GM13977 (cell line): ENCODE measurements around the gene MYO7B.

Source experiments
- DNase-seq: peaks from one replicate; pipeline ENCODE4 v3.0.0; 2012; ENCODE audit warnings: low spot score
- in situ Hi-C: fragments of 300-500 bp; cut with MboI; formaldehyde crosslinking; loops from one replicate; pipeline ENCODE4 v1.12.0; 2022; ENCODE audit warnings: low sequenced_read_pairs, low pct_unique_long_range_greater_than_20kb, mixed read lengths, inconsistent platforms; ENCODE audit not compliant: unreplicated experiment
- TF ChIP-seq, protein P1 (sequence below): IDR thresholded peaks from 2 replicates; pipeline ENCODE4 v1.5.1; 2012; ENCODE audit warnings: mild to moderate bottlenecking, control low read depth; ENCODE audit not compliant: insufficient read depth; ENCODE audit errors: extremely low read depth, missing control alignments

Gene MYO7B

DNA sequence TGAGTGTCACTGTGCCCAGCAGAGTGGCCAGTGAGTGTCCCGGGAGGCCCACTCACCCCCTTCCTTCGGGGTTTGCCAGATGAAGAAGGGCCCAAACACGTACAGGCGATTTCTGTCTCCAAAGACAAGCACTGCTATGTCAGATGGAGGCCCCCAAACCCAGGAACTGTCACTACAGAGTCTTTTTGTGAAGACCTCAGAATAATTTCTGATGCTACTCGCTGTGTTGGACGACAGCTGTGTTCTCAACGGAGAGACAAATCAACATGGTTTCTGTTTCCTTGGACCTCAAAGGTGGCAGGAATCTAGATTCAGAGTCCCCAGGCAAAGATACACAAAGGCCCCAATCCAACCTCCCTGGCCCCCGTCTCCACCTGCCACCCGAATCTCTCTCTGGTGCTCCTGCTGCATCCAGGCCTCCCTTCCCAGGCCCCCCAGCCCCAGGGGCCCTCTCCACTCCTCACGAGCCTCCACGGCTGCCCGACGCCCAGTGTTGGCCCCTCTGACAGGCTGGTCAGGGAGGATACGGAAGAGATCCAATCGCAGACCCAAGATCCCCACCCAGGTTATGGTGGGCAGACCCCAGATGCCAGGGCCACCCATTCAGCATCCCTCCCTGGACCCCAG is 108.1 kb downstream of the MYO7B start:
- TF ChIP-seq, protein P1, sequence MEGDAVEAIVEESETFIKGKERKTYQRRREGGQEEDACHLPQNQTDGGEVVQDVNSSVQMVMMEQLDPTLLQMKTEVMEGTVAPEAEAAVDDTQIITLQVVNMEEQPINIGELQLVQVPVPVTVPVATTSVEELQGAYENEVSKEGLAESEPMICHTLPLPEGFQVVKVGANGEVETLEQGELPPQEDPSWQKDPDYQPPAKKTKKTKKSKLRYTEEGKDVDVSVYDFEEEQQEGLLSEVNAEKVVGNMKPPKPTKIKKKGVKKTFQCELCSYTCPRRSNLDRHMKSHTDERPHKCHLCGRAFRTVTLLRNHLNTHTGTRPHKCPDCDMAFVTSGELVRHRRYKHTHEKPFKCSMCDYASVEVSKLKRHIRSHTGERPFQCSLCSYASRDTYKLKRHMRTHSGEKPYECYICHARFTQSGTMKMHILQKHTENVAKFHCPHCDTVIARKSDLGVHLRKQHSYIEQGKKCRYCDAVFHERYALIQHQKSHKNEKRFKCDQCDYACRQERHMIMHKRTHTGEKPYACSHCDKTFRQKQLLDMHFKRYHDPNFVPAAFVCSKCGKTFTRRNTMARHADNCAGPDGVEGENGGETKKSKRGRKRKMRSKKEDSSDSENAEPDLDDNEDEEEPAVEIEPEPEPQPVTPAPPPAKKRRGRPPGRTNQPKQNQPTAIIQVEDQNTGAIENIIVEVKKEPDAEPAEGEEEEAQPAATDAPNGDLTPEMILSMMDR = no peak
- in situ Hi-C loops = no loop called here
- DNase-seq = no peak

DNA sequence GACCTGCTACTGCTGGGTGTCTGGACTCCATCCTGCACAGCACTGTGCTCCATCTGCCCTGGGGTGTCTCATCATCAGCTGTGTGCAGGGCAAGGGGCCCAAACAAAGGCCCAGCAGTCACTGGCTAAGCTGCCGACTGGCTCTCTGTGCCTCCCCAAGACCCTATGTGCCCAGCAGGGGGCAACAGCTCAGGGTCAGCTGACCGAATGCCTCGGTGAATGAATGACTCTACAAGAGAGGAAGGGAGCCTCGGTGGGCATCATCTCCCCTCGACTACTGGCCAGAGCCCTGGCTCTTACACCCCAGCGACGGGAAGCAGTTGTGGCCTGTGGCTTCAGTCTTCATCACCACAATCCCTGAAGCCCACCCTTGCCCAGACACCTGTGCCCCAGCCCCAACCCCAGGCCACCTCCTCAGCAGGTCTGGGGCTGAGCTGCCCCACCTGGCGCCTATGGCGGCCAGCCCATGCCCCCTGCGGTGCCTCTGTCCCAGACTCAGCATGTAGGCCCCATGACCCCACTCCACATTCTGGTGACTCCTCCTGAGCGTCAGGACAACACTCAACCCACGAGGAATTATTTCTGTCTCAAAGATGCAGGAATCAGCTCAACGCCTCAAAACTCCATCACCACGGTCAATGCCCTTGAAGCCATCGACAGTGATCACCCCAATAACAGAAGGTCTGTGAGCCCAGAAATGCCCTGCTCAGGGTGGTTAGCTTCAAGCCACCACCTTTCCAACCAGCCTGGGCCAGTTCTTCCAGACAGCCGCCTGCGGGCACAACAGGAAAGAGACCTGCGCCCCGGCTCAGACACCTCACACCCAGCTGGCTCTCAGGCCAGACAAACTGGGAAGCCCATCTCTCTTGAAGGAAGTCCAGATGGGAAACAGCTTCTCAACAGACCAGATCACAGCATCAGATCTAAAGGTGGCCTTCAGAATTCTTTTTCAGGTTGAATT is 108.9 kb downstream of the MYO7B start:
- no peak for DNase-seq
- TF ChIP-seq, protein P1 = no peak
- in situ Hi-C loops = no loop called here

DNA sequence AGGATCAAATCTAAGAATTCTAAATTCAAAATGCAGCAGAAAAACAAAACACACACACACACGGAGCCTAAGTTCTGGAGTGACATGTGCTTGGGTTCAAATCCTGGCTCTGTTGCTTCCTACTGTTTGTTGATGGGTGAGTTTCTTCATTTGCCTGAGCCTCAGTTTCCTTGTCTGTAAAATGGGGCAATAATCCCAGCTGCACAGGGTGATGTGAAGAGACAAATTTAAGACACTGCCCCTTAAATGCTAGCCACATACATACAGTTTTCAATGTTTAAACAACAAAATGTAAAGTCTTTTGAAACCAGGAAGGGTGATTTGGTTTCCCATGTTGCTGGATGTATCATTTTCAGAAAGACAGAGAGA is 109.5 kb downstream of the MYO7B start:
- no peak for DNase-seq
- in situ Hi-C loops = no loop called here
- TF ChIP-seq, protein P1 = no peak

DNA sequence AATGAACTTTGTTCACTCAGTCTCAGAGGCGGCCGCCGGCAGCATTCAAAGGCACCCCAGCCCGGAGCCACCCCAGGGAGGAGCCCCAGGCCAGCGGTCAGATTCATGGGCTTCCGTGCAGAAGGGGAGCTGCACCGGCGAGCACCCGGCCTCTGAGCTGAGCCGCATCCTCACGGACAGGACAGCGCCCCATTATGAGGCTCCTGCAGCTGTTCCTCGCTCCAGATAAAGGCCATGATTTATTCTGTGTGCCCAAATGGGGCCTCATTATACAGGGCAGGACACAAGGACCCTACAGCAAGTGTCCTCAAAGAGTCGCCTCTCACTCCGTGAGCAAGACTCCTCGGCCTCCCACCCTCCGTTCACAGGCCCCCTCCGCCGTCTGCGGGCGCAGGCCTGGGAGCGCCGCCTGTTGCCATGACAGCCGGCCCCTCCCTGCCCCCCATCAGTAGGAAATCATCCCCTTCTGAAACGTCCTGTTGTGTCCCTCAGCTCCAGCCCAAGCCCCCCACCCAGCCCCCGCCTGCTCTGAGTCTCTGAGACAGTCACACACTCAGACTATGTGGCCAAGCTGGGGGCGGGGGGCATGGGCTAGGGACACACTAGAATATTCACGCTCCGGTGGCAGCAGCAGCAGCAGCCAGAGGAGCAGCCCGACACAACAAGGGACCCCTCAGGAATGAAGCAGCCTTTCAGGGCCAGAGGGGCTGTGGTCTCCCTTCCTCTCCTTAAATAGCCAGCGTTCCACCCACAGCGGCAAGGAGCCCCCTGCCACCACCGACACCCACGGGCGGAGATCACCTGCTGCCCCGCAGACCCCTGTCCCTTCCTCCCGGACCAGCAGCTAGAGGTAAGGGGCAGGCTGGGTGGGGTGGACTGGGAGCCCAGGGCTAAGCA is 110.2 kb downstream of the MYO7B start, which contains the start of gene GPR17:
Gene GPR17 (plus strand): TSS at position 759 of the 897 bp plus-strand sequence. CDS start 4,583 bp downstream, outside the sequence.
- TF ChIP-seq, protein P1 = no peak
- in situ Hi-C loops = no loop called here
- no peak for DNase-seq

DNA sequence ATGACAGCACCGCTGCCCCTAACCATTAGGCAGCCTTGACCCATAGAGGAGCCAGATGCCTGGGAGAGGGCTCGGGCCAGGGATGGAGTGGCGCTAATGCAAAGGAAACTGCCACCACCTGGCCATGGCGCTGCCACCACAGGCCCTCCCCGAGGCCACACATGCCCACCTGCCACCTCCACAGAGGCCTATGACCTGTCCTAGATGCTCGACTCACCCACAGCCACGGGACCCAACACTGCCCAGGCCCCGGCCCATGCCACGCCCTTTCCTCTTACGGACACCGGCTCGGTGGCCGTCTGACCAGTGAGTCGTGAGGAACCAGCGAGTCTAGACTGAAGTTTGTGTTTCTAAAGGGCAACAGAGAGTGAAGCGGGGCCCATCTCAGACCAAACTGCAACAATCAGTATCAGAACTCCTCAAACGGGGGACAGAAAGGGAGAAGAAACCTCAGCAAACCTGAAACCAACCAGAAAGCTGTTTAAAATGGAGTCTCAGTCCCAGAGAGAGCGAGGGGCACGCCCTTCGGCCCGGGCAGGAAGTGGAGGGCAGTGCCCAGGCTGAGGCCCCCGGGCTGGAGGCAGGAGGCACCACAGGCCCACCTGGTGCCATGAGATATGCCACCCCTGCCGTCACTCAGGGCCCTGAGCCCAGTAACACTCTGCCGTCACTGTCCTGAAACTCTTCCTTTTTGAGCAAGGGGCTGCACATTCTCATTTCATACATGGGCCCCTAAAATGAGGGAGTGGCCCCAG is 111.2 kb downstream of the MYO7B start:
- in situ Hi-C loops = no loop called here
- DNase-seq = no peak
- TF ChIP-seq, protein P1 = no peak
